ENCODE results near the gene EREG. TPM values are rescaled to one million over a fixed set of nuclear protein-coding genes. Genes with fewer than 3 reads are reported as not detected.

Gene EREG
- total and polyA plus RNA-seq, 9 of the 15 experiments (the other 6 are each of a cell fraction or from before 2014, with no cell fraction given), result 0.97 to 7.3 (median 2.5) TPM

GRCh38 chr4:74365761-74366160 is 816 bp downstream of the EREG start (continued):
- no peak for TF ChIP-seq CUX1 (CRISPR knock-in tag; IDR thresholded peaks at IDR 0.05)
- TF ChIP-seq MAZ (CRISPR knock-in tag; conservative IDR thresholded peaks at IDR 0.05 in 1 of 2, IDR thresholded peaks at IDR 0.05 in 1 of 2), result 0 out of 4 replicates have a peak, but pooled peaks of 1 of the 2 experiments have one; percentile 5

GRCh38 chr4:74366367-74366911 is 1.5 kb downstream of the EREG start:
- Histone ChIP-seq H3K27me3 (ENCODE audit: control insufficient read depth in 2 of 2, insufficient read depth in 2 of 2, low read length in 2 of 2) (no peaks in the 10 kb centered on the region), H3K4me1 (replicated peaks in 1 of 2; ENCODE audit: control insufficient read depth in 2 of 2, insufficient read depth in 2 of 2, low read length in 2 of 2) (peaks cover 5 to 17% of the 10 kb centered on the region in 2 experiments; a peak in 3 of 5 replicates), H3K36me3 (ENCODE audit: control insufficient read depth, insufficient read depth, low read length) (no peaks in the 10 kb centered on the region), H3K9me3 (replicated peaks; ENCODE audit: control insufficient read depth, insufficient read depth, low read depth, low read length) (no peaks in the 10 kb centered on the region), H2AFZ (ENCODE audit: low read depth, low read length) (peak overlapping the region; percentile 97), H3K79me2 (ENCODE audit: control insufficient read depth, insufficient read depth, low read length) (peaks cover 71% of the 10 kb centered on the region), H3K4me3 (peak overlapping the region; percentile 63), H3K9me1 (ENCODE audit: control insufficient read depth, insufficient read depth, low read length) (no peaks in the 10 kb centered on the region), H3K4me2 (ENCODE audit: insufficient read depth, low read length) (peak overlapping the region; percentile 84), H3K9ac (ENCODE audit: insufficient read depth in 1 of 2, low read depth in 2 of 2, low read length in 2 of 2) (peak overlapping the region in 1 of 2 experiments; percentile 70; a peak in 2 of 4 replicates), H4K20me1 (replicated peaks; ENCODE audit: control insufficient read depth, insufficient read depth, low read length) (no peaks in the 10 kb centered on the region), H3K27ac (ENCODE audit: extremely low read depth, low read depth, low read length) (peak overlapping the region; percentile 81)
- no peak for DNase-seq (ENCODE audit: extremely low read depth in 1 of 4, low spot score in 3 of 4)
- ChIA-PET POLR2A (interaction anchor here (0.7 kb wide), 1 partner anchor 19 kb away, joined by 3 read pairs; no protein-coding TSS in a partner anchor), CTCF (ENCODE audit: low intra/inter-chr PET ratio) (no interaction called here)
- in situ Hi-C loops (cut with MboI), result no loop called here
- 2% methylated on average over 2 of the region's 2 CpGs for WGBS (ENCODE audit: insufficient coverage, low coverage, missing lambda C conversion rate)
- no TSS peak for BruUV-seq (replicated peaks)
- ATAC-seq, result peak; percentile 5; the same call in 2 of the 3 replicates
- no peak for FAIRE-seq
- intact Hi-C loops (cut with micrococcal nuclease), result no loop called here
- 0 out of 2 replicates have a peak, but pooled peaks have one; percentile 16 for TF ChIP-seq MAFF (IDR thresholded peaks at IDR 0.05; ENCODE audit: low read length)
- no peak for TF ChIP-seq CEBPB (tag; IDR thresholded peaks at IDR 0.05)
- no peak for TF ChIP-seq ELF4 (CRISPR knock-in tag; IDR thresholded peaks at IDR 0.05)
- no peak for TF ChIP-seq VEZF1 (CRISPR knock-in tag; IDR thresholded peaks at IDR 0.05)
- no peak for TF ChIP-seq ATF4 (CRISPR knock-in tag; IDR thresholded peaks at IDR 0.05)
- TF ChIP-seq ZFPM2 (CRISPR knock-in tag; IDR thresholded peaks at IDR 0.05), result no peak
- TF ChIP-seq CEBPG (CRISPR knock-in tag; IDR thresholded peaks at IDR 0.05), result no peak
- TF ChIP-seq CEBPG (tag; conservative IDR thresholded peaks at IDR 0.05 in 1 of 2, IDR thresholded peaks at IDR 0.05 in 1 of 2), result peak in 1 of 2 experiments; percentile 33; a peak in 2 of 4 replicates
- no peak for TF ChIP-seq BRCA1 (IDR thresholded peaks at IDR 0.05)
- TF ChIP-seq BRCA1 (CRISPR knock-in tag; IDR thresholded peaks at IDR 0.05), result no peak
- TF ChIP-seq RBFOX2 (IDR thresholded peaks at IDR 0.05; ENCODE audit: low read depth, low read length), result peak; percentile 49
- TF ChIP-seq ZNF316 (IDR thresholded peaks at IDR 0.05), result peak; percentile 83

All from K562 (cell line).